ENCODE data around the gene KLHDC4. TPM values are rescaled to one million over a fixed set of nuclear protein-coding genes. Genes with fewer than 3 reads are reported as not detected.
A peak's percentile ranks its signal among the peaks of the same experiment; 100 is the strongest.

KLHDC4 gene
- total RNA-seq, 1 experiment from 2014 or later: 76.2 TPM

GRCh38 chr16:87669672-87670071 lies 96.1 kb downstream of the KLHDC4 start:
- no peak for TF ChIP-seq CTCF (conservative IDR thresholded peaks at IDR 0.05)
- Histone ChIP-seq H2BK12ac (ENCODE audit: insufficient read length, low read depth, low read length) (no peak overlapping the region), H3K79me1 (ENCODE audit: insufficient read depth, low read depth, low read length, poor library complexity, severe bottlenecking) (no peaks in the 10 kb centered on the region), H3K18ac (ENCODE audit: insufficient read length, low read depth, low read length) (no peak overlapping the region), H3K14ac (ENCODE audit: insufficient read depth, low read length) (peak overlapping the region; percentile 50; the same call in 1 of the 2 replicates), H2BK20ac (ENCODE audit: low read depth, low read length, poor library complexity, severe bottlenecking) (no peak overlapping the region), H2AK5ac (ENCODE audit: insufficient read length, low read length) (no peak overlapping the region), H3K4me2 (ENCODE audit: insufficient read depth, insufficient read length, low read length) (no peak overlapping the region), H3K4me1 (ENCODE audit: insufficient read depth, low read length) (no peaks in the 10 kb centered on the region), H3K27me3 (ENCODE audit: insufficient read depth, low read length) (no peaks in the 10 kb centered on the region), H3K4ac (ENCODE audit: low read depth, low read length) (no peak overlapping the region), H4K8ac (replicated peaks; ENCODE audit: insufficient read length, low read depth, low read length) (no peak overlapping the region), H2BK5ac (ENCODE audit: insufficient read length, low read length) (no peak overlapping the region), H3K27ac (ENCODE audit: insufficient read length, low read depth, low read length) (no peak overlapping the region), H2BK120ac (ENCODE audit: low read depth, low read length, poor library complexity, severe bottlenecking) (no peak overlapping the region), H3K23me2 (ENCODE audit: insufficient read length, low read depth, low read length, poor library complexity, severe bottlenecking) (no peaks in the 10 kb centered on the region), H4K5ac (ENCODE audit: insufficient read length, low read depth, low read length) (no peak overlapping the region), H3T11ph (ENCODE audit: low read length) (no peak overlapping the region), H3K79me2 (ENCODE audit: insufficient read depth, low read length) (no peaks in the 10 kb centered on the region), H3K9ac (ENCODE audit: extremely low read depth, insufficient read length, low read length) (no peak overlapping the region), H3K9me3 (ENCODE audit: control insufficient read depth, low read depth, low read length) (no peaks in the 10 kb centered on the region), H3K56ac (ENCODE audit: insufficient read length, low read depth, low read length) (no peak overlapping the region), H2AFZ (ENCODE audit: low read length) (no peak overlapping the region), H3K23ac (ENCODE audit: insufficient read length, low read depth, low read length) (no peak overlapping the region), H2BK15ac (ENCODE audit: low read depth, low read length) (no peak overlapping the region), H4K20me1 (ENCODE audit: control insufficient read depth, insufficient read depth, insufficient read length) (no peaks in the 10 kb centered on the region), H4K91ac (ENCODE audit: insufficient read length, low read depth, low read length) (no peak overlapping the region)
- H3K27me3 Mint-ChIP-seq (ENCODE audit: low read depth): no peaks in the 10 kb centered on the region
- no peaks in the 10 kb centered on the region for H3K9me3 Mint-ChIP-seq
- H3K4me3 Mint-ChIP-seq: no peak overlapping the region
- peak overlapping the region in 2 of 3 experiments; percentile 82 to 87; a peak in 5 of 7 replicates for H3K27ac Mint-ChIP-seq
- H3K4me1 Mint-ChIP-seq: peaks cover 5 to 13% of the 10 kb centered on the region in 2 experiments; a peak in 3 of 4 replicates
- no peak for DNase-seq
- H3K36me3 Mint-ChIP-seq (ENCODE audit: insufficient read depth in 1 of 3, low read depth in 3 of 3): no peaks in the 10 kb centered on the region
- no CpG with 5 or more reads among the region's 21 CpGs for WGBS (ENCODE audit: extremely low coverage, insufficient read length, low lambda C conversion rate)

Data from H9 (cell line).